GM12872 (cell line): ENCODE results near the gene UQCRHL.

Experiments used
- CTCF ChIP-seq: IDR thresholded peaks from 3 replicates; pipeline ENCODE4 v1.5.1; 2011; ENCODE audit warnings: low read depth, mild to moderate bottlenecking, low read length, moderate library complexity; ENCODE audit not compliant: insufficient read depth

UQCRHL gene

GRCh38 chr1:15808955-15809354 lies 1.5 kb upstream of the UQCRHL start:
- TF ChIP-seq CTCF: no peak

- no peak for TF ChIP-seq CTCF
Observed at GRCh38 chr1:15807121-15807520, 328 bp downstream of the UQCRHL start.

DNA sequence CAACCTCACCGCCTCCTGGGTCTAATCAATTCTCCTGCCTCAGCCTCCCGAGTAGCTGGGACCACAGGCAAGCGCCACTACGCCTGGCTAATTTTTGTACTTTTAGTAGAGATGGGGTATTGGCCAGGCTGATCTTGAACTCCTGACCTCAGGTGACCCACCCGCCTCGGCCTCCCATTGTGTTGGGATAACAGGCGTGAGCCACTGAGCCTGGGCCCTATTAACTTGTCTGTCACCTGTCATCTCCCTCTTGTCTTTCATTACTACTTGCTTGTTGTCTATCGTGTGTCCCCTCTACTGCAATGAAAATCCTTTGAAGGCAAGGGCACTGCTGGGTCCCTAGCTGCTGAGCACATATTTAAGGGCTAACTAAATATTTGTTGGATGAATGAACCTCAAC lies 3.4 kb downstream of the UQCRHL start:
- no peak for TF ChIP-seq CTCF

- TF ChIP-seq CTCF: peak; percentile 52
Observed at GRCh38 chr1:15803380-15803779, 4.1 kb downstream of the UQCRHL start.

DNA sequence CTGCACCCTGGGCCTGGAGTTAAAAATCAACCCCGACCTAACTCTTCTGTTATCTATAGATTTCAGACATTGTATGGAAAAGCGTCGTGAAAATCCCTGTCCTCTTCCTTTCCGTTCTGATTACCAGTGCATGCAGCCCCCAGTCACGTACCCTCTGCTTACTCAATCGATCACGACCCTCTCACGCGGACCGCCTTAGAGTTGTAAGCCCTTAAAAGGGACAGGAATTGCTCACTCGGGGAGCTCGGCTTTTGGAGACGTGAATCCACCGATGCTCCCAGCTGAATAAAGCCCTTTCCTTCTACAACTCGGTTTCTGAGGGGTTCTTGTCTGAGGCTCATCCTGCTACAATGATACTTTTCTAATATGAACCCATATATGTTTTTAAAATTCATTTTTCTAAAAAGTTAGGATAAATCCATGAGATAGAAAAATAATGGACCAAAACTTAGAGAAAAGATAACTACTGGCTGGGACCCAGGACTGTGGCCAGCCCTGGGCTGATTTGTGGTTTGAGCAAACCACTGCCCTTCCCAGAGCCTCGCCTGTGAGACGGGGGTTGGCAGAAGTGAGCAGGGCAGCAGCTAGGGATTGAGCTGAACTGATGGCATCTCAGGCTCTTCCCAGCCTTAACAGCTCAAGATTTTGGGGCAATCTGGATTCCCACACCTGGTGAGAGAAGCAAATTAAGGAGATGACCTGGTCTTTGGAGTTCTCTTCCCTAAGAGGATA lies 5.0 kb downstream of the UQCRHL start:
- TF ChIP-seq CTCF: no peak

GRCh38 chr1:15799928-15800835 lies 7.3 kb downstream of the UQCRHL start:
- no peak for TF ChIP-seq CTCF

DNA sequence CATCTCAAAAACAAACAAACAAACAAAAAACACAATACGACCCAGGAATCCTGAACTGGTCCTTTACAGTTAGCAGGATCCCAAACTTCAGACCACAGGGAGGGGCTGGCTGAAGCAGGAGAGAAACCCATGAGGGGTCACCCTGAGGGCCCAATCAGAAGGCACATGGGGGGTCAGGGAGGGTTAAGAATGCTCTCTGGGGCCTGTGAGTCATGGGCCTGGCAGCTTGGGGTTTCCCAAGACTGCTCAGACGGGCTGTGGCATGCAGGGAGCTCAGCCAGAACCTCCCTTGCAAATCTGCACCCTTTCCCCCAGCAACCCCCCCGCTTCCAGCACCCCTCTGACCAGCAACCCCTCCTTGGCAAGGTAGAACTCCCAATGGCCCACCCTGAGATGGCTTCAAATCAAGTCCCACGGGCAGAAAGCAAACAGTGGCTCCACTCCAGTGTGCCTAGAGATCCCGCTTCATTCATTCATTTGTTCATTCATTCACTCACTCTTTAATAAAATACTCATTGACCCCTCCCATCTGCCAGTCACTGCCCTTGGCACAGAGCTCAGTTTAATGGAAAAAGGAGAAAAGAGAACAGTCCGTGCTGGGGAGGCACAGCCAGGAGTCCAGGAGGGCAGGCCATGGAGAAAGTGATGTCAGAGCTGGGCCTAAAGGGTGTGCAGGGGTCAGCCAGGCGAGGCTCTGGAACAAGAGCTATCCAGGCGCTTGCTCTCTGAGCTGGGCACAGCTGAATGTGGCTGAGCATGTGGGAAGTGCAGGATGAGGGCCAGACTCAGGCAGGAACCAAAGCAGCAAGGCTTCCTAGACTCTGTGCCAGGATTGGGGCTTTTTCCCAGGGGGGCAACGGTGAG lies 8.2 kb downstream of the UQCRHL start:
- TF ChIP-seq CTCF: no peak
